ENCODE results near the gene SPDYE6. TPM values are rescaled to one million over a fixed set of nuclear protein-coding genes. Genes with fewer than 3 reads are reported as not detected.
"Not testable (repeated sequence)": the region's sequence is repeated elsewhere in the genome, so short reads cannot be mapped to it uniquely, and the experiment has no call there.

Gene SPDYE6
- polyA plus RNA-seq, 1 donor from 2014 or later: not detected

- H3K4me3 ChIP-seq (ENCODE audit: low read length): no peak overlapping the region
- no peak overlapping the region for H3K9ac ChIP-seq (ENCODE audit: low read length)
- H3K27ac ChIP-seq (ENCODE audit: low read length): no peak overlapping the region
- H3F3A ChIP-seq (ENCODE audit: insufficient read depth, low read length, poor library complexity, severe bottlenecking): no peaks in the 10 kb centered on the region
- no peaks in the 10 kb centered on the region for H4K20me1 ChIP-seq (ENCODE audit: insufficient read depth)
- H3K79me2 ChIP-seq (replicated peaks; ENCODE audit: insufficient read depth, low read length): no peaks in the 10 kb centered on the region
- H3K36me3 ChIP-seq (ENCODE audit: insufficient read depth, low read length): no peaks in the 10 kb centered on the region
- no peaks in the 10 kb centered on the region for H3K27me3 ChIP-seq (ENCODE audit: insufficient read depth, low read depth, low read length)
- H3K9me2 ChIP-seq (ENCODE audit: insufficient read depth, low read length): no peaks in the 10 kb centered on the region
- no peaks in the 10 kb centered on the region for H3K9me3 ChIP-seq (ENCODE audit: low read length)
- no peak for TF ChIP-seq POLR2AphosphoS5 (IDR thresholded peaks at IDR 0.05)
- H3K4me2 ChIP-seq (ENCODE audit: low read length): no peak overlapping the region
- H2AFZ ChIP-seq (ENCODE audit: low read depth, low read length): no peak overlapping the region
Observed at GRCh38 chr7:102302025-102302424, 54.2 kb downstream of the SPDYE6 start.

DNA sequence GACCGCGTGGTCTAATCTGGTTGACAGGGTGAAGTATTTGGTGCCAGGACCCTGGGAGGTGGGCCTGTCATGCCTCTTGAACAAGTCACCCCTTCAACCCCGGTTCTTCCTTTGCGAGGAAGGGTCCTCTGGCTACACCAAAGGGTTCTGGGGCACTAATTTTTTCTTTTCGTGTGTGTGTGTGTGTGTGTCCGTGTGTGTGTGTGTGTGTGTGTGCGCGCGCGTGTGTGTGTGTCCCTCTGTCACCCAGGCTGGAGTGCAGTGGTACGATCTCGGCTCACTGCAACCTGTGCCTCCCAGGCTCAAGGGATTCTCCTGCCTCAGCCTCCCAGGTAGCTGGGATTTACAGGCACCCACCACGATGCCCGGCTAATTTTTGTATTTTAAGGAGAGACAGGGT, 54.9 kb downstream of the SPDYE6 start:
- not testable (repeated sequence) for H3K9me2 ChIP-seq (ENCODE audit: insufficient read depth, low read length); H3K27ac ChIP-seq (ENCODE audit: low read length); H3K4me3 ChIP-seq (ENCODE audit: low read length); H3K27me3 ChIP-seq (ENCODE audit: insufficient read depth, low read depth, low read length); H3K4me2 ChIP-seq (ENCODE audit: low read length); H3F3A ChIP-seq (ENCODE audit: insufficient read depth, low read length, poor library complexity, severe bottlenecking); H3K9ac ChIP-seq (ENCODE audit: low read length); H2AFZ ChIP-seq (ENCODE audit: low read depth, low read length); H3K36me3 ChIP-seq (ENCODE audit: insufficient read depth, low read length); H3K79me2 ChIP-seq (replicated peaks; ENCODE audit: insufficient read depth, low read length); H4K20me1 ChIP-seq (ENCODE audit: insufficient read depth); H3K9me3 ChIP-seq (ENCODE audit: low read length)

GRCh38 chr7:102300643-102301221, 55.5 kb downstream of the SPDYE6 start:
- no peak overlapping the region for H2AFZ ChIP-seq (ENCODE audit: low read depth, low read length)
- no peak overlapping the region for H3K4me3 ChIP-seq (ENCODE audit: low read length)

More at GRCh38 chr7:102300643-102301221, 55.5 kb downstream of the SPDYE6 start:
- H3K27me3 ChIP-seq (ENCODE audit: insufficient read depth, low read depth, low read length): no peaks in the 10 kb centered on the region
- H3K9me2 ChIP-seq (ENCODE audit: insufficient read depth, low read length): no peaks in the 10 kb centered on the region
- H3K9ac ChIP-seq (ENCODE audit: low read length): no peak overlapping the region
- no peaks in the 10 kb centered on the region for H3K9me3 ChIP-seq (ENCODE audit: low read length)
- H3K79me2 ChIP-seq (replicated peaks; ENCODE audit: insufficient read depth, low read length): no peaks in the 10 kb centered on the region
- H3K4me2 ChIP-seq (ENCODE audit: low read length): no peak overlapping the region
- TF ChIP-seq TAF1 (IDR thresholded peaks at IDR 0.05; ENCODE audit: low read depth): no peak
- TF ChIP-seq CTCF (IDR thresholded peaks at IDR 0.05; ENCODE audit: poor library complexity, severe bottlenecking): no peak
- TF ChIP-seq REST (IDR thresholded peaks at IDR 0.05; ENCODE audit: borderline replicate concordance): no peak
- TF ChIP-seq RAD21 (conservative IDR thresholded peaks at IDR 0.05): no peak
- TF ChIP-seq EP300 (conservative IDR thresholded peaks at IDR 0.05; ENCODE audit: poor library complexity, severe bottlenecking): no peak
- no peak for TF ChIP-seq SMC3 (conservative IDR thresholded peaks at IDR 0.05; ENCODE audit: poor library complexity)
- TF ChIP-seq MXI1 (conservative IDR thresholded peaks at IDR 0.05; ENCODE audit: poor library complexity, severe bottlenecking): no peak
- TF ChIP-seq EZH2 (IDR thresholded peaks at IDR 0.05; ENCODE audit: borderline replicate concordance, insufficient read depth, low read length, poor library complexity, severe bottlenecking): no peak
- TF ChIP-seq POLR2AphosphoS5 (IDR thresholded peaks at IDR 0.05): no peak
- no peak overlapping the region for H3K27ac ChIP-seq (ENCODE audit: low read length)
- H3K36me3 ChIP-seq (ENCODE audit: insufficient read depth, low read length): no peaks in the 10 kb centered on the region
- no peaks in the 10 kb centered on the region for H3F3A ChIP-seq (ENCODE audit: insufficient read depth, low read length, poor library complexity, severe bottlenecking)
- no peaks in the 10 kb centered on the region for H4K20me1 ChIP-seq (ENCODE audit: insufficient read depth)

Measured in neural cell (in vitro differentiated cells).